ENCODE data around the gene RIN1. TPM values are rescaled to one million over a fixed set of nuclear protein-coding genes. Genes with fewer than 3 reads are reported as not detected.
"Not testable (repeated sequence)": the region's sequence is repeated elsewhere in the genome, so short reads cannot be mapped to it uniquely, and the experiment has no call there.

Gene RIN1
- total RNA-seq, 2 donors from 2014 or later = 12.8 to 16.9 TPM

GRCh38 chr11:66362481-66363147 is 26.4 kb upstream of the RIN1 start:
- no peak overlapping the region for H3K27ac ChIP-seq

GRCh38 chr11:66361502-66361941 is 25.3 kb upstream of the RIN1 start:
- intact Hi-C loops (cut with DNase I) = no loop called here
- TF ChIP-seq POLR2A (IDR thresholded peaks at IDR 0.05) (no peak), CTCF (IDR thresholded peaks at IDR 0.05) (no peak), POLR2AphosphoS5 (IDR thresholded peaks at IDR 0.05) (no peak)
- Histone ChIP-seq H3K36me3 (no peaks in the 10 kb centered on the region), H3K27ac (no peak overlapping the region), H3K4me3 (no peak overlapping the region), H3K4me1 (replicated peaks) (no peaks in the 10 kb centered on the region), H3K27me3 (replicated peaks; ENCODE audit: insufficient read depth) (no peaks in the 10 kb centered on the region), H3K9me3 (no peaks in the 10 kb centered on the region)
- no peak for DNase-seq (ENCODE audit: low spot score)
- WGBS = 77% methylated on average over 6 of the region's 6 CpGs

More at GRCh38 chr11:66362481-66363147, 26.4 kb upstream of the RIN1 start:
- Histone ChIP-seq H3K9me3 (no peaks in the 10 kb centered on the region), H3K27me3 (replicated peaks; ENCODE audit: insufficient read depth) (no peaks in the 10 kb centered on the region), H3K4me1 (replicated peaks) (no peaks in the 10 kb centered on the region), H3K36me3 (no peaks in the 10 kb centered on the region), H3K4me3 (no peak overlapping the region)
- DNase-seq (ENCODE audit: low spot score) = no peak
- WGBS = 85% methylated on average over 9 of the region's 9 CpGs
- TF ChIP-seq POLR2A (IDR thresholded peaks at IDR 0.05) (no peak), POLR2AphosphoS5 (IDR thresholded peaks at IDR 0.05) (no peak), CTCF (IDR thresholded peaks at IDR 0.05) (no peak)
- intact Hi-C loops (cut with DNase I) = no loop called here

- Histone ChIP-seq H3K4me3 (no peak overlapping the region), H3K9me3 (no peaks in the 10 kb centered on the region), H3K36me3 (no peaks in the 10 kb centered on the region), H3K4me1 (replicated peaks) (no peaks in the 10 kb centered on the region), H3K27ac (no peak overlapping the region), H3K27me3 (replicated peaks; ENCODE audit: insufficient read depth) (no peaks in the 10 kb centered on the region)
- no peak for DNase-seq (ENCODE audit: low spot score)
- no peak for TF ChIP-seq POLR2AphosphoS5 (IDR thresholded peaks at IDR 0.05)
- TF ChIP-seq CTCF (IDR thresholded peaks at IDR 0.05) = no peak
- no peak for TF ChIP-seq POLR2A (IDR thresholded peaks at IDR 0.05)
- intact Hi-C loops (cut with DNase I) = no loop called here
- 91% methylated on average over 15 of the region's 15 CpGs for WGBS
Measured at GRCh38 chr11:66360406-66361073, 24.3 kb upstream of the RIN1 start.

- H3K27me3 ChIP-seq (replicated peaks; ENCODE audit: insufficient read depth) = no peaks in the 10 kb centered on the region
- 67% methylated on average over 3 of the region's 3 CpGs for WGBS
- H3K4me1 ChIP-seq (replicated peaks) = no peaks in the 10 kb centered on the region
- no peak overlapping the region for H3K4me3 ChIP-seq
- no peak overlapping the region for H3K27ac ChIP-seq
- DNase-seq (ENCODE audit: low spot score) = no peak
- no peaks in the 10 kb centered on the region for H3K9me3 ChIP-seq
- intact Hi-C loops (cut with DNase I) = no loop called here
- TF ChIP-seq CTCF (IDR thresholded peaks at IDR 0.05) (no peak), POLR2AphosphoS5 (IDR thresholded peaks at IDR 0.05) (no peak), POLR2A (IDR thresholded peaks at IDR 0.05) (no peak)
- no peaks in the 10 kb centered on the region for H3K36me3 ChIP-seq
Measured at GRCh38 chr11:66359662-66360087, 23.4 kb upstream of the RIN1 start.

GRCh38 chr11:66350560-66351235 is 14.5 kb upstream of the RIN1 start:
- H3K36me3 ChIP-seq; DNase-seq (ENCODE audit: low spot score); intact Hi-C loops (cut with DNase I); H3K9me3 ChIP-seq; H3K27me3 ChIP-seq (replicated peaks; ENCODE audit: insufficient read depth); H3K4me3 ChIP-seq; H3K27ac ChIP-seq: not testable (repeated sequence)
- 92% methylated on average over 8 of the region's 8 CpGs for WGBS
- H3K4me1 ChIP-seq (replicated peaks) = peaks cover 10% of the 10 kb centered on the region

Data from prostate gland (tissue), 2 donors.